Measurements from ENCODE around the gene RIN1. TPM values are rescaled to one million over a fixed set of nuclear protein-coding genes. Genes with fewer than 3 reads are reported as not detected.

Gene RIN1
- total and polyA plus RNA-seq, 9 of the 15 experiments (the other 6 are each of a cell fraction or from before 2014, with no cell fraction given), result 0.01 to 1.2 (median 0.45) TPM; not detected in 1

DNA sequence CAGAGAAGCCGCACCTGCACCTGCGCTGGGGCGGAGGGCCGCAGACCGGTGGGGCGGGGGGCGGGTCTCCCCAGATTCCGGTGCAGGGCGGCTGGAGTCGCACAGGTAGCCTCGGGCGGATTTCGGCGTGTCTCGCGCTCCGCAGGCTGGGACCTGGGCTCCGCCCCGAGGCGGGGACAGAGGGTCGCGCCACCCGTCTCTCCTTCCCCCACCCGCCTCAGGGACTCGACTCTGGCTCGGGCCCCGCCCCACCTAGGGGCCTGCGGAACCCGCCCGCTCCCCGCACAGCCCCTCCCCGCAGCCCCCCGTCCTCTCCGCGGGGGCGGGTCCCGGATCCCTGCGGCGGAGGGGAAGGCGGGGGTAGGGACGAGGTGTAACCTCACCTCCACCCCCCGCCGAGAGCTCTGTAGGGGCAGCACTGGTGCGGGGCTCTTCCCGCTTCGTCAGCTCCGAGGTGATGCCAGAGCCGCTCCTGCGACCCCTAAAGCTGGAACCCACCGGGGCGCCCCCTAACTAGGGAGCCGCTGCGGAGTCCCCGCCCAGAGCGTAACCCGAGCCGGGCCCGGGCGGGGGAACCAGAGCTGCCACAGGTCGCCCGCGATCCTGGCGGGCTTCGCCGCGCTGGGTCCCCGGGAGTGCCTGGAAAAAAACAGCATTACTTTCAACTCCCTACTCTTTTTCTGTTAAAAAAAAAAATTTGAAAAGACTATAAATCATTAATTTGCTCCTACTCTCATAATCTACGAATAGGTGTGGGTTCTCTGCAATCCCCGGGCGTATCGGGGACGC, 35.6 kb upstream of the RIN1 start, which contains the start of gene SLC29A2 (continued):
- TF ChIP-seq, protein P1, sequence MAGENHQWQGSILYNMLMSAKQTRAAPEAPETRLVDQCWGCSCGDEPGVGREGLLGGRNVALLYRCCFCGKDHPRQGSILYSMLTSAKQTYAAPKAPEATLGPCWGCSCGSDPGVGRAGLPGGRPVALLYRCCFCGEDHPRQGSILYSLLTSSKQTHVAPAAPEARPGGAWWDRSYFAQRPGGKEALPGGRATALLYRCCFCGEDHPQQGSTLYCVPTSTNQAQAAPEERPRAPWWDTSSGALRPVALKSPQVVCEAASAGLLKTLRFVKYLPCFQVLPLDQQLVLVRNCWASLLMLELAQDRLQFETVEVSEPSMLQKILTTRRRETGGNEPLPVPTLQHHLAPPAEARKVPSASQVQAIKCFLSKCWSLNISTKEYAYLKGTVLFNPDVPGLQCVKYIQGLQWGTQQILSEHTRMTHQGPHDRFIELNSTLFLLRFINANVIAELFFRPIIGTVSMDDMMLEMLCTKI (IDR thresholded peaks at IDR 0.05; ENCODE audit: partially characterized antibody), result no peak
- TF ChIP-seq STAT5B (CRISPR knock-in tag; IDR thresholded peaks at IDR 0.05) (no peak), RAD51 (IDR thresholded peaks at IDR 0.05; ENCODE audit: borderline replicate concordance, low read depth) (no peak), ZFPM2 (CRISPR knock-in tag; IDR thresholded peaks at IDR 0.05) (no peak), HDAC8 (tag; IDR thresholded peaks at IDR 0.05) (no peak), ZNF384 (IDR thresholded peaks at IDR 0.05; ENCODE audit: low read depth, low read length) (no peak), ZNF583 (CRISPR knock-in tag; IDR thresholded peaks at IDR 0.05) (no peak), JUNB (CRISPR knock-in tag; conservative IDR thresholded peaks at IDR 0.05) (no peak), ZNF589 (CRISPR knock-in tag; IDR thresholded peaks at IDR 0.05; ENCODE audit: low read depth) (no peak), PHB2 (IDR thresholded peaks at IDR 0.05; ENCODE audit: low read depth) (no peak), ETV1 (tag; conservative IDR thresholded peaks at IDR 0.05; ENCODE audit: low read depth) (no peak), BRCA1 (IDR thresholded peaks at IDR 0.05) (no peak), BRCA1 (CRISPR knock-in tag; IDR thresholded peaks at IDR 0.05) (no peak), SMARCA4 (IDR thresholded peaks at IDR 0.05) (no peak), POLR2G (IDR thresholded peaks at IDR 0.05; ENCODE audit: low read depth, low read length) (peak; percentile 86)
- TF ChIP-seq, protein P2, sequence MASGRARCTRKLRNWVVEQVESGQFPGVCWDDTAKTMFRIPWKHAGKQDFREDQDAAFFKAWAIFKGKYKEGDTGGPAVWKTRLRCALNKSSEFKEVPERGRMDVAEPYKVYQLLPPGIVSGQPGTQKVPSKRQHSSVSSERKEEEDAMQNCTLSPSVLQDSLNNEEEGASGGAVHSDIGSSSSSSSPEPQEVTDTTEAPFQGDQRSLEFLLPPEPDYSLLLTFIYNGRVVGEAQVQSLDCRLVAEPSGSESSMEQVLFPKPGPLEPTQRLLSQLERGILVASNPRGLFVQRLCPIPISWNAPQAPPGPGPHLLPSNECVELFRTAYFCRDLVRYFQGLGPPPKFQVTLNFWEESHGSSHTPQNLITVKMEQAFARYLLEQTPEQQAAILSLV (tag; IDR thresholded peaks at IDR 0.05), result no peak
- TF ChIP-seq, protein P3, sequence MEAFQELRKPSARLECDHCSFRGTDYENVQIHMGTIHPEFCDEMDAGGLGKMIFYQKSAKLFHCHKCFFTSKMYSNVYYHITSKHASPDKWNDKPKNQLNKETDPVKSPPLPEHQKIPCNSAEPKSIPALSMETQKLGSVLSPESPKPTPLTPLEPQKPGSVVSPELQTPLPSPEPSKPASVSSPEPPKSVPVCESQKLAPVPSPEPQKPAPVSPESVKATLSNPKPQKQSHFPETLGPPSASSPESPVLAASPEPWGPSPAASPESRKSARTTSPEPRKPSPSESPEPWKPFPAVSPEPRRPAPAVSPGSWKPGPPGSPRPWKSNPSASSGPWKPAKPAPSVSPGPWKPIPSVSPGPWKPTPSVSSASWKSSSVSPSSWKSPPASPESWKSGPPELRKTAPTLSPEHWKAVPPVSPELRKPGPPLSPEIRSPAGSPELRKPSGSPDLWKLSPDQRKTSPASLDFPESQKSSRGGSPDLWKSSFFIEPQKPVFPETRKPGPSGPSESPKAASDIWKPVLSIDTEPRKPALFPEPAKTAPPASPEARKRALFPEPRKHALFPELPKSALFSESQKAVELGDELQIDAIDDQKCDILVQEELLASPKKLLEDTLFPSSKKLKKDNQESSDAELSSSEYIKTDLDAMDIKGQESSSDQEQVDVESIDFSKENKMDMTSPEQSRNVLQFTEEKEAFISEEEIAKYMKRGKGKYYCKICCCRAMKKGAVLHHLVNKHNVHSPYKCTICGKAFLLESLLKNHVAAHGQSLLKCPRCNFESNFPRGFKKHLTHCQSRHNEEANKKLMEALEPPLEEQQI (IDR thresholded peaks at IDR 0.05), result no peak
- TF ChIP-seq, protein P4, sequence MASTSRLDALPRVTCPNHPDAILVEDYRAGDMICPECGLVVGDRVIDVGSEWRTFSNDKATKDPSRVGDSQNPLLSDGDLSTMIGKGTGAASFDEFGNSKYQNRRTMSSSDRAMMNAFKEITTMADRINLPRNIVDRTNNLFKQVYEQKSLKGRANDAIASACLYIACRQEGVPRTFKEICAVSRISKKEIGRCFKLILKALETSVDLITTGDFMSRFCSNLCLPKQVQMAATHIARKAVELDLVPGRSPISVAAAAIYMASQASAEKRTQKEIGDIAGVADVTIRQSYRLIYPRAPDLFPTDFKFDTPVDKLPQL (IDR thresholded peaks at IDR 0.05; ENCODE audit: extremely low read depth, insufficient read length), result no peak
- TF ChIP-seq, protein P5, sequence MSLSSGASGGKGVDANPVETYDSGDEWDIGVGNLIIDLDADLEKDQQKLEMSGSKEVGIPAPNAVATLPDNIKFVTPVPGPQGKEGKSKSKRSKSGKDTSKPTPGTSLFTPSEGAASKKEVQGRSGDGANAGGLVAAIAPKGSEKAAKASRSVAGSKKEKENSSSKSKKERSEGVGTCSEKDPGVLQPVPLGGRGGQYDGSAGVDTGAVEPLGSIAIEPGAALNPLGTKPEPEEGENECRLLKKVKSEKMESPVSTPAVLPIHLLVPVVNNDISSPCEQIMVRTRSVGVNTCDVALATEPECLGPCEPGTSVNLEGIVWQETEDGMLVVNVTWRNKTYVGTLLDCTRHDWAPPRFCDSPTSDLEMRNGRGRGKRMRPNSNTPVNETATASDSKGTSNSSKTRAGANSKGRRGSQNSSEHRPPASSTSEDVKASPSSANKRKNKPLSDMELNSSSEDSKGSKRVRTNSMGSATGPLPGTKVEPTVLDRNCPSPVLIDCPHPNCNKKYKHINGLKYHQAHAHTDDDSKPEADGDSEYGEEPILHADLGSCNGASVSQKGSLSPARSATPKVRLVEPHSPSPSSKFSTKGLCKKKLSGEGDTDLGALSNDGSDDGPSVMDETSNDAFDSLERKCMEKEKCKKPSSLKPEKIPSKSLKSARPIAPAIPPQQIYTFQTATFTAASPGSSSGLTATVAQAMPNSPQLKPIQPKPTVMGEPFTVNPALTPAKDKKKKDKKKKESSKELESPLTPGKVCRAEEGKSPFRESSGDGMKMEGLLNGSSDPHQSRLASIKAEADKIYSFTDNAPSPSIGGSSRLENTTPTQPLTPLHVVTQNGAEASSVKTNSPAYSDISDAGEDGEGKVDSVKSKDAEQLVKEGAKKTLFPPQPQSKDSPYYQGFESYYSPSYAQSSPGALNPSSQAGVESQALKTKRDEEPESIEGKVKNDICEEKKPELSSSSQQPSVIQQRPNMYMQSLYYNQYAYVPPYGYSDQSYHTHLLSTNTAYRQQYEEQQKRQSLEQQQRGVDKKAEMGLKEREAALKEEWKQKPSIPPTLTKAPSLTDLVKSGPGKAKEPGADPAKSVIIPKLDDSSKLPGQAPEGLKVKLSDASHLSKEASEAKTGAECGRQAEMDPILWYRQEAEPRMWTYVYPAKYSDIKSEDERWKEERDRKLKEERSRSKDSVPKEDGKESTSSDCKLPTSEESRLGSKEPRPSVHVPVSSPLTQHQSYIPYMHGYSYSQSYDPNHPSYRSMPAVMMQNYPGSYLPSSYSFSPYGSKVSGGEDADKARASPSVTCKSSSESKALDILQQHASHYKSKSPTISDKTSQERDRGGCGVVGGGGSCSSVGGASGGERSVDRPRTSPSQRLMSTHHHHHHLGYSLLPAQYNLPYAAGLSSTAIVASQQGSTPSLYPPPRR (CRISPR knock-in tag; IDR thresholded peaks at IDR 0.05; ENCODE audit: borderline replicate concordance), result no peak

All from K562 (cell line).